Left renal pelvis (tissue), 4 donors: ENCODE results near the gene PRKN. TPM values are rescaled to one million over a fixed set of nuclear protein-coding genes. Genes with fewer than 3 reads are reported as not detected.
A peak's percentile ranks its signal among the peaks of the same experiment; 100 is the strongest.

ENCODE experiments used
- DNase-seq, 4 donors: peaks; one replicate each; pipeline ENCODE4 v3.0.0-alpha.2; 2013; ENCODE audit warnings: low read depth in 4 of 4, low spot score in 3 of 4
- polyA plus RNA-seq, 4 donors: library from polyadenylated mRNA; unstranded; fragments of 120-200 nt; gene quantifications; one replicate each; pipeline ENCODE4 v1.2.1, GENCODE V29; 2013; ENCODE audit not compliant: insufficient read length in 4 of 4

The PRKN gene
- 10 to 100 TPM in 2 of 4 donors, 1 to 10 TPM in 2; 1.5 to 11.9 (median 9.8) TPM for polyA plus RNA-seq

- peak; percentile 97 to 99 (median 98) for DNase-seq
These were observed at the start of gene PRKN, which contains the start of gene PACRG for GRCh38 chr6:162727322-162728182. TSS of gene PRKN (minus strand) at chr6:162727766. TSS of gene PACRG (plus strand) at chr6:162727974.

GRCh38 chr6:162777091-162777490 is 49.5 kb upstream of the PRKN start:
- no peak for DNase-seq

GRCh38 chr6:162773996-162774395 is 46.4 kb upstream of the PRKN start:
- DNase-seq = no peak

GRCh38 chr6:162772466-162772865 is 44.9 kb upstream of the PRKN start:
- DNase-seq = no peak

- no peak for DNase-seq
These were observed 43.4 kb upstream of the PRKN start for GRCh38 chr6:162770955-162771354.

GRCh38 chr6:162770136-162770535 is 42.6 kb upstream of the PRKN start:
- no peak for DNase-seq

DNA sequence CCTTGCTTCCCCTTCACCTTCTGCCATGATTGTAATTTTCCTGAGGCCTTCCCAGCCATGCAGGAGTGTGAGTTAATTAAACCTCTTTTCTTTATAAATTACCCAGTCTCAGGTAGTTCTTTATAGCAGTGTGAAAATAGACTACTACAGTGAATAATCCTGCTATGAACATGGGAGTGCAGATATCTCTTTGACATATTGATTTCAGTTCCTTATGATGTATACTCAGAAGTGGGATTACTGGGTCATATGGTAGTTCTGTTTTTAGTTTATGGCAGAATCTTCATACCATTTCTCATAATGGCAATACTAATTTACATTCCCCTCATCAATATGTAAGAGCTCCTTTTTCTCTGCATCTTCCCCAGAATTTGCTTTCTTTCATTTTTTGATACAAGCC is 26.2 kb upstream of the PRKN start:
- no peak for DNase-seq

DNA sequence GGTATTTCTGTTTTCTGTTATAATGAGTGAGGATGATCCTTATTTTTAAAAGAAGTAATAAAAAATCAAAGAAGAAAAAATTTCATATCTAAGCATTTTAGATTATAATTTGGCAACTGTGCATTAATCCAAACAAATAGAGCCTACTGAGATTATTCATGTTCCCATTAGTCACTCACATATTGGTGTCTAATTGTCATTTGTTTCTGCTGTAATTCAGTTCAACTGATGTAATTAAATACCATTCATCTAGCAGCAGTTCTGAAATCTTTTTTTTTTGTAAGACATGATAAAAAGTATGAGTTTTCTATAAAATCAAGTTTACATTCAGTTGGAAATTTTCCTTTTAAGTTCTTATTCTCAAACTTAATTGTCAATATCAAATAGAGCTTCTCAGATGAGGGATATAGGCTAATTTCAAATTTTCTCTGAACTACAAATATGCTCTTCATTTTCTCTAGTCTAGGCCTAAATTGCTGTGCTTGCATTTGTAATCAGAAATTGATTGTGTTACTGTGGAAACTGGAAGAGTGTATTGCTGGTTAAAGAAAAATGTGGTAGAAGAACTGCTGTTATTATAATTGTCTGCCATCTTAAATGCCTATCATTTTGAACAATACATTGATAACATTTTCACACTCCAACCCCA is 23.8 kb upstream of the PRKN start:
- no peak for DNase-seq

DNA sequence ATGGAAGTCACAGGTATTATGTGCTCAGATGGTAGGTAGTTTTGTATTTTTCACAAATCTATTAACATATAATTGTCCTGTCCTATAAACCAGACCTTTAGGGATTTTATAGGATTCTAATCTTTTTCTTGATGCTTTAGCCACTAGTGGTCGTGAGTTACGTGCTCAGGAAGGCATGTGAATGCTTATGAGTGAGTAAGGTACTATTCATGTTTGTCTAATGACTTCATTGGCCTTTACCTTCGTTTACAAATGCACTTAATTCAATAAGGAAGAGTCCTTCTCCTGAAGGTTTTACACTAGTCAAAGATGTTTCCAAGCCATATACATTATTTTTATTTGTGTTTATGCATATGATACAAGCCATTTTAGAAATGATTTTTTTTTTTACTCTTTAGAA is 23.2 kb upstream of the PRKN start:
- DNase-seq = no peak

- DNase-seq = no peak
These were observed 9.4 kb upstream of the PRKN start for GRCh38 chr6:162736961-162737360.

- no peak for DNase-seq
These were observed 5.9 kb upstream of the PRKN start for GRCh38 chr6:162733489-162733888.

DNA sequence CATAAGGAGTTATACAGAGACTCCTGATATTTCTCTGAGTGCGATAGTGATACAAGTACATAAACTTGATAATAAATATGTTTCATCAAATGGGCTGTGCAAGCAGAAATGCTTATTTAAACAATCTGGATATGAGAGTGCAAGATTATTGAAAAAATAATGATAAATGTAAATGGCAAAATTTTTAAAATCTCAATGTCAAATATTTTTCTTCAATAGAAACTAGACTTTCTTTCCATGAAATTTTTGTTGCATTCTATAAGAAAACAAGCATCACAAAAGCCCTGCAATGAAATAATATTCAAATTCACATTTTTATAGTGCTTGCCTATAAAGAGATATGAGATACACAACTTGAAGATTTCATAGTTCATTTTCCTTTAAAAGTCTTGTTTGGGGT is 2.9 kb upstream of the PRKN start:
- no peak for DNase-seq

DNA sequence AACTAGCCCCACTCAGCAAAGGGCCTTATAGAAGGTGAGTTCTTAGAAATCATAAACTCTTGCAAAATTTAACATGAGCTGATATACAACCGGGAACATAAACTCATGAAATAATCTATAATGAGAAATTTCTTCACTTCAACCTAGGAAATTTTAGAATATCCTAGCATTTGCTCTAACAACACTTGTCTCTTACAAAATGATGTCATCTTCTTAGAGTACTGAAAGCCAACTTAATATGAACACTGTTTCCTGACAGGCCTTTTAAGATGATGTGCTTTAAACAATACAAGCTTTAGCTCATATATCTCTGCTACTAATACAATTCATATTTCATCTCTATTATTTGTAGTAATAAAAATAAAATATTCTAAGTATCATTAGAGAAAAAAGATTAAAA is 1.1 kb upstream of the PRKN start:
- DNase-seq = no peak

DNA sequence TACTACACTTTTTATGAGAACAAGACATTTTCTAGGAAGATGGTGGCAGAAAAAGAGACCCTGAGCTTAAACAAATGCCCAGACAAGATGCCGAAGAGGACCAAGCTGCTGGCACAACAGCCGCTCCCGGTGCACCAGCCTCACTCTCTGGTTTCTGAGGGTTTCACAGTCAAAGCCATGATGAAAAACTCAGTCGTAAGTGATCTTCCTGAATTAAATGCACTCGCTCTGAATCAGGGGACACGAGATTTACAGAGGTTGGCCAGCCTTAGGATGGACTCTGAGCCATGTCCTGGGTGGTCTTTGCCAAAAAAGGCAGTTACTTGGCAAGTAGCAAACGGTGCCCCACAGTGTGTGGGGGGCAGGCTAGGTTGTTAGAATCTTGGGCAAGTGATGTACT is 631 bp upstream of the PRKN start:
- DNase-seq = peak in 1 of 4 donors; percentile 18

DNA sequence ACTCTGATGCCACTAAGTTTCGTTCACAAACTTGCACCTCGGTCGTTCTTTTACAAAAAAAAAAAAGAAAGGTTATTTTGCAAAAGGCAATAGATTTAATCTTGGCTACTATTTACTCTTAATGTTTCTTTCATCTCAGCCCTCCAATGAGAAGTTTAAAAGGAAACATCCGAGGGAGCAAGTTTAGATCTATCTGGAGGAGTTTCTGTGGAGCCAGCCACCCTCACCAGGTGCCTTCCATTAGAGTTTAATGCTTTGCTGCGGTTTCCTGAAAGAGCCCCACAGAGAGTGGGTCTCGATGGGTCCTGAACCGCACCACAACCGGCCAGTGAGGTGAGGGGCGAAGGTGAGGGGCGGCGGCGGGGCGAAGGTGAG is 632 bp downstream of the PRKN start:
- DNase-seq = peak in 1 of 4 donors; percentile 10

GRCh38 chr6:162722633-162723032 is 4.9 kb downstream of the PRKN start:
- no peak for DNase-seq

GRCh38 chr6:162722226-162722625 is 5.3 kb downstream of the PRKN start:
- no peak for DNase-seq

GRCh38 chr6:162721404-162721687 is 6.2 kb downstream of the PRKN start:
- DNase-seq = no peak

- DNase-seq = no peak
These were observed 8.0 kb downstream of the PRKN start for GRCh38 chr6:162719528-162719927.

- no peak for DNase-seq
These were observed 12.0 kb downstream of the PRKN start for GRCh38 chr6:162715601-162716000.

GRCh38 chr6:162713974-162714780 is 13.4 kb downstream of the PRKN start:
- DNase-seq = no peak
